Measurements from ENCODE around the gene LILRA2.
"Not testable (repeated sequence)": the region's sequence is repeated elsewhere in the genome, so short reads cannot be mapped to it uniquely, and the experiment has no call there.

DNA sequence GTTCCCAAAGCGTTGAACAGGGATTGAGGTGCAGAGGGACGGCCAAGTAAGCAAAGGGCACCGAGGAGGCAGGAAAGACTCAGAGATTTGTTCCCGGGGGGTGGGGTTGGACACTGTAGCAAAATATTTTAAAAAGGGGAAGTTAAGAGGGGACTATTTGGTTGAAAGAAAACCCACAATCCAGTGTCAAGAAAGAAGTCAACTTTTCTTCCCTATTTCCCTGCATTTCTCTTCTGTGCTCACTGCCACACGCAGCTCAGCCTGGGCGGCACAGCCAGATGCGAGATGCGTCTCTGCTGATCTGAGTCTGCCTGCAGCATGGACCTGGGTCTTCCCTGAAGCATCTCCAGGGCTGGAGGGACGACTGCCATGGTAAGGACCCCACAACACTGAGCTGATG, 56.7 kb downstream of the LILRA2 start, which contains the start of gene LILRB1:
- TF ChIP-seq, protein P1, sequence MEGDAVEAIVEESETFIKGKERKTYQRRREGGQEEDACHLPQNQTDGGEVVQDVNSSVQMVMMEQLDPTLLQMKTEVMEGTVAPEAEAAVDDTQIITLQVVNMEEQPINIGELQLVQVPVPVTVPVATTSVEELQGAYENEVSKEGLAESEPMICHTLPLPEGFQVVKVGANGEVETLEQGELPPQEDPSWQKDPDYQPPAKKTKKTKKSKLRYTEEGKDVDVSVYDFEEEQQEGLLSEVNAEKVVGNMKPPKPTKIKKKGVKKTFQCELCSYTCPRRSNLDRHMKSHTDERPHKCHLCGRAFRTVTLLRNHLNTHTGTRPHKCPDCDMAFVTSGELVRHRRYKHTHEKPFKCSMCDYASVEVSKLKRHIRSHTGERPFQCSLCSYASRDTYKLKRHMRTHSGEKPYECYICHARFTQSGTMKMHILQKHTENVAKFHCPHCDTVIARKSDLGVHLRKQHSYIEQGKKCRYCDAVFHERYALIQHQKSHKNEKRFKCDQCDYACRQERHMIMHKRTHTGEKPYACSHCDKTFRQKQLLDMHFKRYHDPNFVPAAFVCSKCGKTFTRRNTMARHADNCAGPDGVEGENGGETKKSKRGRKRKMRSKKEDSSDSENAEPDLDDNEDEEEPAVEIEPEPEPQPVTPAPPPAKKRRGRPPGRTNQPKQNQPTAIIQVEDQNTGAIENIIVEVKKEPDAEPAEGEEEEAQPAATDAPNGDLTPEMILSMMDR (conservative IDR thresholded peaks at IDR 0.05 in 1 of 2, IDR thresholded peaks at IDR 0.05 in 1 of 2; ENCODE audit: low read depth in 1 of 2, low read length in 2 of 2): not testable (repeated sequence)
- not testable (repeated sequence) for TF ChIP-seq EZH2 (IDR thresholded peaks at IDR 0.05; ENCODE audit: low read length, missing control alignments)
